Effector CD4-positive, alpha-beta T cell (primary cell): ENCODE measurements around the gene FADS3.
A peak's percentile ranks its signal among the peaks of the same experiment; 100 is the strongest.

Source experiments
- DNase-seq: peaks from one replicate; pipeline ENCODE4 v3.0.0-alpha.2; 2020

Gene FADS3

DNA sequence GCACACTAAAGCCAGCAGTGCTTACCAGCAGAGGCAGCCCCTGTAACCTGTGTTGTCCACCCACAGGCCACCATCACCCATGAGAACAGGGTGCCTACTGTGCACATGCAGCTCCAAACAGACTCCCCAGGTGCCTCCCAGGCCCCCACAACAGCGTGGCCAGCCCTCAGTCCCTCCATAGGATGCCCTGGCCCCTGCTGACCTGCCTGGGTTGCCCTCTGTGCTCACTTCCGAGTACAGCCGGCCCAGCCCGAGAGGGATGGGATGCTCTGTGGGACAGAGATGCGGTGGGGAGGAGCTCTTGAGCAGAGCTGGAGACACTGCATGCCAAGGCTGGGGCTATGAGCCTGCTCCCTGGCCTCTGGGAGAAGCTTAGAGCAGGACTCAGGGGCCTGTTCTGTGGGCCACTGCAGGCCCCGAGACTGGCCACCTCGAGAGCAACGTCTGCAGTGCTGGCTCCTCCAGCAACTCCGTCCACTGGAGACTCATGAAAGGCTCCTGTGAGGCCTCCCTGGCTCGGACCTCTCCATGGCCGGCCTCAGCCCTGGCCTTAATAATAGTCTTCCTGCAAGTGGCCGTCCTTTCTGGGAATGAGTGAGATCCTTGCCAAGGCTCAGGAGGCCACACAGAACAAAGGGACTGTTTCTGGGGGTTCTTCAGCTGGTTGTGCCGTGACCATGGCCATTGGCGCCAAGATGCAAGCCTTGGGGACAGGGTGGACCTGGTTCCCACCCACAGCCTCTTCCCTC, 36.2 kb downstream of the FADS3 start:
- no peak for DNase-seq

DNA sequence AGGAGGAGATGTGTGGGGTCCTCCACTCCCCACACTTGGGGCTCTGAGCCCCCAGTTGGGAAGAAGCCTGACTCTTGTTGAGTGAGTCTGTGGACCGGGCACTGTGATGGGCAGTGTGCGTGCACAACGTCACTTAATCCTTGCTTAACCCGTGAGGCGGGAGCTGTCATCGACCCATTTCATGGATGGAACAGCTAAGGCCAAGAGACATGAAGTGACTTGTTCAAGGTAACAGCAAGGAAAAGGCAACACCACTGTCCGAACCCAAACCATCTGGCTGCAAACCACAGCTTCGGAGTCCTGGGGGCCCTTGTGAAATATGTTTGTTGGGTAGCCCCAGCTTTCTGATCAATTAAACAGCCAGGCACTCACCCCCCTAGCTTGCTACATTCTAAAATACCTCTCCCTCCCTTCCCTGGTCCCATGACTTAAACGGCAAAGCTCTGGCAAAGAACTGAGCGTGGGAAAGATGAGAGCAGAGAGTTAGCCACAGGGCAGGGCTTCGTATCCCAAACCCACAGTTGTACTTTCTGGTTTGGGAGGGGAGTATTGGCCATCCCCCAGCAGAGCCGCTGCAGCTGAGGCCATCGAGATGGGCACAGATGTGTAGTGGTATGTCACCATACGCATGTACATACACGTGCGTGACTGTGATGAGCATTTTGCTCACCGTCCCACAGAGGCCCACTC, 37.0 kb downstream of the FADS3 start:
- no peak for DNase-seq

- no peak for DNase-seq
Observed at GRCh38 chr11:61853698-61854169, 37.6 kb downstream of the FADS3 start.

GRCh38 chr11:61851900-61852295, 39.4 kb downstream of the FADS3 start:
- no peak for DNase-seq

DNA sequence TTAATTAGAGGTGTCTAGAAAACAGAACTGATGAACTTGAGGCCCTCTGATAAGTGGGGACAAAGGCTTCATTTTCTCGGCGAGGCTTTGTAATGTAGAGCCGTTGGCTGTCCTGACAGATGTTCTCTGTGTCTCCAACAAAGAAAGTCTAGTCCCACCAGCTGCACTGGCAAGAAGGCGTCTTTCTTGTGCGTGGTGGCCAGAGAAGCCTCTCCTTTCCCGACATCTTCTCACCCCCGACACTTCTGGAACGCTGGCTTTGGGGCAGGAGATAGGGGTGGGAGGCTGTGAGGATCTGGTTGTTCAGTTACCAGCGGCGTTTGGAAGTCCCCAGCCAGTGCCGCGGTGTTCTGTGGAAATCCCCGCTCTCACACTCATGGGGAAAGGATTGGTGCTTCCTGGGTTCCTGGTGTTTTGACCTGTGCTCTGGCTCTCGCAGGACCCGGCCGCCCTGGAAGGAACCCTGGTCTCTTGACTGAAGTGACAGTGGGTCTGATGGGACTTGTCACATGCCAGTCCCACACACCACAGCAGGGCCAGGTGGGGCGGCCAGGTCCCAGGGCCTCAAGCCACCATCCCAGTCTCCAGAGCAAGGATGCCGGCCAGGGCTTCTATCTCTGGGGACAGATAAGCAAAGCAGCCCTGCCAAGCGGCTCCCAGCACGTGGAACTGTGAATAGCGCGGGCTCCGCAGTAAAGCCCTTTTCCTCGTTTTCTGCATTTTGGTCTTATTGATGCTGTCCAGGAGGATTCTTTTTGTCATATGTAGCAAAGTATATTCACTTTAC, 40.0 kb downstream of the FADS3 start:
- no peak for DNase-seq

- DNase-seq, result no peak
Observed at GRCh38 chr11:61850687-61851086, 40.7 kb downstream of the FADS3 start.

- DNase-seq, result no peak
Observed at GRCh38 chr11:61848631-61849030, 42.7 kb downstream of the FADS3 start.

DNA sequence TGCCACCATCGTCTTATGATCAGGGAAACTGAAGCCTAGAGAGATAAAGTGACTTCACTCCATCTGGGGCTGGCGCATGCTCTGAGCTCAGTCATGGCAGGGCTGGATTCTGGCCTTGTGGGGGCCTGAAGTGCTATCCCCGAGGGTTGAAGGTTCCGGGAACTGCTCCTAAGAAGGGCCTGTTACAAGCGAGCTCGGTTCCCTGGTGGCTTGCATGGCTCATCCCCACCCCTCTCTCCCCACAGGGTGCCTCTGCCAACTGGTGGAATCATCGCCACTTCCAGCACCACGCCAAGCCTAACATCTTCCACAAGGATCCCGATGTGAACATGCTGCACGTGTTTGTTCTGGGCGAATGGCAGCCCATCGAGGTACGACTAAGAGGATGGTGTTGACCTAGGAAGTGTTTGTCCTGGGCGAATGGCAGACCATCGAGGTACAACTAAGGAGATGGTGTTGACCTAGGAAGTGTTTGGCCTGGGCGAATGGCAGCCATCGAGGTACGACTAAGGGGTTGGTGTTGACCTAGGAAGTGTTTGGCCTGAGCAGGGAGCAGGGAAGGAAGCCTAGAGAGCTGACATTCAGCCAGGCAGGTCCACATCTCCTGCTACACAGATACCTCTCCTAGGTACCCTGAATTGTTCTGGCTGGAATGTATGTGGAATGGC, 43.3 kb downstream of the FADS3 start:
- no peak for DNase-seq

GRCh38 chr11:61846362-61847020, 44.9 kb downstream of the FADS3 start:
- no peak for DNase-seq

DNA sequence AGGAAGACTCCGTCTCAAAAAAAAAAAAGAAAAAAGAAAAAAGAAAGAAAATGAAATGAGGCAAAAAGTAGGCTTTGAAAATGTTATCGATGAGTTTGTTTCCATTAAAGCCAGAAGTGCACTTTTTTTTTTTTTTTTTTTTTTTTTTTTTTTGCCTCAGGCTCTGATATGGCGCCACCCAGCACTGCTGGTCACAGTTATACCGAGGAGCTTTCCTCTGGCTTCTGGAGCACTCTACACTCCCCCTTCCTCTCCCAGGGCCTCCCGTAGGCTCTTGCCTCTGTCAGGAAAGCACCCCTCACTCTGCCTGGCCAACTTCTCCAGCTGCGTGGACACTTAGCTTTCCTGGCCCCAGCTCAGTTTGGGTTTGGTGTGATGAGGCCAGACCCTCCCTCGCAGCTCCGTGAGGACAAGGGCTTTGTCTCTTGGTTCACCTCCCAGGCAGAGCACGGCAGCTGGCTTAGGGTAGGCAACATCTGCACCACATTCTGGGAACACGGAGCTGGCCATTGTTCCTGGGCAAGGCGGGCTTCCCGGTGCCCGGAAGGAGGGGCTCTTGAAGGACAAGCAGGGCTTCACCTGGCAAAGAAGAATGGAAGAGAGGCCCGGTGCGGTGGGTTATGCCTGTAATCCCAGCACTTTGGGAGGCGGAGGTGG, 46.3 kb downstream of the FADS3 start:
- DNase-seq, result no peak

DNA sequence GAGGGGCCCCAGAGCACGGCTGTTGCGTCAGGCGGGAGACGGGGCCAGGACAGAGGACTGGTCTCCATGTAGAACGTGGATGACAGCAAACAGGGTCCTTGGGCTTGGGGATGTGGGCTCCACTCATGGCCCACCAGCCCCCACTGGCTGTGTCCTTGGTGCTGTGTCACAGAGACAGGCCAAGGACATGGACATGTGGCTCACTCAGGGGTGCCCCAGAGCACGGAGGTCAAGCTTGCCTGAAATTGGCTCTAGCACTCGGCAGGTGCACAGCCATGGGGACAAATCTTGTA, 48.9 kb downstream of the FADS3 start:
- DNase-seq, result no peak

DNA sequence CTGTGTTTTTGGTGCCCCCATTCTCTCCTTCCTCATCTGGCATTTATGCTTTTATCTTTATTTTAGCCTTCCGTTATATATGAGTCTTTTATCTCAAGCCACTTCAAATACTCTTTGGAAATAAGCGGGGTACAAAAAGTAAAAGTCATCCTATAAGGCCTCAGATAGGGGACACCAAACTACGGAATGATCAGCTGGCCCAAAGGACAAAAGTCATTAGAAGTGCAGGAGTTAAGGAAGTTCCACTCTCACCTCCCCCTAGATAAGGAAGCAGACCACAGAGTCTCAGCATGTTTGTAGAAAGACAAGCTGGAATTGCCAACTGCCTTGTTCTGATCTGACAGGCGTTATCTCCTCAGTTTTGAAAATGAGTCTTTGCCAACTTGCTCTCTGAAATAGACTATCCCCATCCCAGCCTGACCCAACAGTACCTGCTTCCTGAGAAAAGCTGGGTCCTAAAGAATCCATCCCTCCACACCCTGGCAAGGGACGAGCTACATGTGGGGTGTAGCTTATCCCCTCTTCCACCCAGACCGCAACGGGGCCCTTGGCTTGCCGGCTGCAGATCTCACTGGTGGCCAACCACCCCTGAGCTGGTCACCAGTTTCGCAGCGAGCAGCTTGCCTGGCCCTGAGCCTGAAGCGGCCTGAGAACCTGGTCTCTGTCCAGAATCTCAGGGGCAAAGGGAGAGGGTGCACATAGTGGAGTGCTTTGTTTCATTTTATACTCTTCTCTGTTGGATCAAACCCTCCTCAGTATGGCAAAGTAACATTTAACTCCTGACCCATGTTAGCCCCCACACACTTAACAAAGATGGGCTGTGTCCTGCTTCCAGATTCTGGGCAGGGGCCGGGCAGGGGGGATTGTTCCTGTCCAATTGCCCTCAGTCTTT, 49.5 kb downstream of the FADS3 start:
- no peak for DNase-seq

DNA sequence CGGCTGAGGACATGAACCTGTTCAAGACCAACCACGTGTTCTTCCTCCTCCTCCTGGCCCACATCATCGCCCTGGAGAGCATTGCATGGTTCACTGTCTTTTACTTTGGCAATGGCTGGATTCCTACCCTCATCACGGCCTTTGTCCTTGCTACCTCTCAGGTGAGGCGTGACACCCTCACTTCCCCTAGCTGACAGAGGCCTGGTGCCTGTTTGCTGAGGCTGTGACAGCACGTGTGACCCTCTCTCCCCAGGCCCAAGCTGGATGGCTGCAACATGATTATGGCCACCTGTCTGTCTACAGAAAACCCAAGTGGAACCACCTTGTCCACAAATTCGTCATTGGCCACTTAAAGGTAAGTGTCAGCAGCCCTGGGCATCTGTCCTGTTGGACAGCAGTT, 51.0 kb downstream of the FADS3 start:
- no peak for DNase-seq

DNA sequence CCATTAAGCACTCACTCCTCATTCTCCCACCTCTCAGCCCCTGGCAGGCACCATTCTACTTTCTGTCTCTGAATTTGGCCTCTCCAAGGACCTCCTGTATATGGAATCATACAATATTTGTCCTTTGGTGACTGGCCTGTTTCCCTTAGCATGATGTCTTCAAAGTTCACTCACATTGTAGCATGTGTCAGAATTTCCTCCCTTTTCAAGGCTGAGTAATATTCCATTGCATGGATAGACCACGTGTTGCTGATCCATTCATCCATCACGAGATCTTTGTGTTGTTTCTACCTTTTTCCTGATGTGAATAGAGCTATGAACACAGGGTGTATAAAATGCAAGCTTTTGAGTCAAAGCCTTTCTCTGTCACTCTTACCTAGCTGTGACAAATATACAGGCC, 51.6 kb downstream of the FADS3 start:
- DNase-seq, result no peak

GRCh38 chr11:61838921-61839320, 52.4 kb downstream of the FADS3 start:
- no peak for DNase-seq

GRCh38 chr11:61838501-61838900, 52.8 kb downstream of the FADS3 start:
- DNase-seq, result no peak

DNA sequence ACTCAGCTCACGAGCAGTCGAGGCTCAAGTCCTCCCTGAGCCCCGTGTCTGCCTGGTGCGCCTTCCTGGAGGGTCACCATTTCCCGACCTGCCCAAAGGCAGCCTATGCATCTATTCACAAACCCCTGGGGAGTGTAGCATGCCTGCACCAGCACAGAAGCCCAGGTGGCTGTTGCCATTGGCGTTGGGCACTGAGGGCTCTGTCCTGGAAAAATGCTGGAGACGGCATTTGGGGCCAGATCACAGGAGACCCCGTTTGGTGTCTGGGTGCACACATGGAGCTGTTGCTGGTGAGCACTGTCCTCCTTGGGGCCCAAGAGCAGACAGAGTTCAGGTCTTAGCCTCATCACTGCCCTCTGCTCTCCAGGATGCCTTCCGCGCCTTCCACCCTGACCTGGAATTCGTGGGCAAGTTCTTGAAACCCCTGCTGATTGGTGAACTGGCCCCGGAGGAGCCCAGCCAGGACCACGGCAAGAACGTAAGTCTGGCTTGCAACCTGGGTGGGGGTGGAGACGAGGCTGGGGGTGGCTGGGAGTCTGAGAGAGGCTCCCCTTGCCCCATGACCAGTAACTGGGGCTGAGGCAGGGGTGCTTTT, 53.8 kb downstream of the FADS3 start:
- no peak for DNase-seq

GRCh38 chr11:61836193-61836592, 55.2 kb downstream of the FADS3 start:
- no peak for DNase-seq

DNA sequence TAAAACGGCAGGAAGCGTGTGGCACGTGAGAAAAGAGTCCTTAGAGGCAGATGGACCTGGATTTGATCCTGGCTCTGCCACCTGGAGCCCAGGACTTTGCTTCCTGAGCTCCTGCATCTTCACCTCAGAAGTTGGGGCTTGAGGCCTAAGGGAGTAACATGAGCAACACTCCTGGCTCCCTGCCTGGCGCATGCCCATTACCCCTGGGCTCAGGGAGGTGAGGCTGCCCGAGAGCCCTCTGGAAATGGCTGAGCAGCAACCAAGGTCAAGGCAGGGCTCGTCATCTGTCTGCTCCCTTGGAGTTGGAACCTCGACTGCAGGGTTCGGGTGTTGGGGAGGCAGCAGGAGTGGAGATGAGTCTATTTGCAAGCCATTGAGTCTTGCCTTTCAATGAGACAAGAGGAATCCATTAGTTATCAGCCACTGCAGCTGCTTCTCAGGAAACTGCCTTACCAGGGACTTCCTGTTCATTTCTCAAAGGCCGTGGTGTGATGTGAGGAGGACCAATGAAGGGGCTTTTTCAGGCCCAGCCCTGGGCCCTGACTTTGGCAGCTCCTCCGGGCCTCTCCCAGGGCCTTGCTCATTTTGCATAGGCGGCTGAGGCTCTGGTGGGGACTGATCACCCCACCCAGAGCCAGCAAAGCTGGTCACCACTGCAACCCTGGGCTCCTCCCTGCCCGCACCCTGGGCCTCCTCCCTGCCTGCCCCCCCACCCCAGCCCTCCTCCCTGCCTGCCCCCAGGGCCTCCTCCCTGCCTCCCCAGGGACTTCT, 56.9 kb downstream of the FADS3 start:
- DNase-seq, result peak; percentile 49

DNA sequence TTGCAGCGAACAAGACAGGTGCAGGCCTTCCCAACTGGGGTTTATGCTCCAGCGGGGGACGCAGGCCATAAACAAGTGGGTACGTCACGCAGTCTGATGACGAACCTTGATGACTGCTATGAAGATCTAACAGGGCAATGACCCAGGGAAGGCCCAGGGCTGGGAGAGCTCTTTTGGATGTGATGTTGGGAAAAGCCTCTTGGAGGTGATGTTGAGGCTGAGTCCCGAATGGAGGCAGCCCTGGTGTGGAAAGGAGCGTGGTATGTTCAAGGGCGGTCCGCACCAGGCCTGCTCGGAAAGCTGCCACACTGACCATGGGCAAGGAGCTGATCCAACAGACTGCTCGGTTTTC, 57.4 kb downstream of the FADS3 start:
- no peak for DNase-seq
